ENCODE data around the gene NECTIN4.
"Not testable (repeated sequence)": the region's sequence is repeated elsewhere in the genome, so short reads cannot be mapped to it uniquely, and the experiment has no call there.

Gene NECTIN4

DNA sequence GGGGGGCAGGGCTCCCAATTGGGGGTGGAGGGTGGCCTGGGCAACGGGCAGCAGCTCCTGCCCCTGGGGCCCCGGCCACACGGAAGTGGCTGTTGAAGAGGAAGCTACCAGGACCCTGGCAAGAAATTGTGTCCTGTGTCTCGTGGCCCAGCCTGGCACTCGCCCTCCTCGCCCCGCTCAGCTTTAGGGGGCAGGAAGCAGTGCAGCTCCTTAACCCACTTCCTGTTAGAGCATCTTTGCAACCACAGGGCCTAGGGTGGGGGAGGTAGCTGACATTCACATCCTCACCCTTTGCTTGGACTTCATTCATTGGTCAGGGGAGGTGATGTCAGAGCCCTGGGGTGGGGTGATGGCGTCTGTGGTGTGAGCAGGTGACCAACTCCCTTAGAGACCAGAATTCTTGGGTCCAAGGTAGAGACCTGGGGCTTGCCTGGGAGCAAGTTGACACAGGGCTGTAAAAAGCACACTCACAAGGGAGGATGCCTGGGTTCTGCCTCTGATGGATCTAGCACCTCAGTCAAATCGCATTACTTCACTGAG lies 19.6 kb downstream of the NECTIN4 start, which contains the start of gene ARHGAP30:
Gene ARHGAP30 (minus strand): TSS at position 161 of the 540 bp plus-strand sequence. CDS start 267 bp downstream, outside the sequence.
- TF ChIP-seq, protein P1, sequence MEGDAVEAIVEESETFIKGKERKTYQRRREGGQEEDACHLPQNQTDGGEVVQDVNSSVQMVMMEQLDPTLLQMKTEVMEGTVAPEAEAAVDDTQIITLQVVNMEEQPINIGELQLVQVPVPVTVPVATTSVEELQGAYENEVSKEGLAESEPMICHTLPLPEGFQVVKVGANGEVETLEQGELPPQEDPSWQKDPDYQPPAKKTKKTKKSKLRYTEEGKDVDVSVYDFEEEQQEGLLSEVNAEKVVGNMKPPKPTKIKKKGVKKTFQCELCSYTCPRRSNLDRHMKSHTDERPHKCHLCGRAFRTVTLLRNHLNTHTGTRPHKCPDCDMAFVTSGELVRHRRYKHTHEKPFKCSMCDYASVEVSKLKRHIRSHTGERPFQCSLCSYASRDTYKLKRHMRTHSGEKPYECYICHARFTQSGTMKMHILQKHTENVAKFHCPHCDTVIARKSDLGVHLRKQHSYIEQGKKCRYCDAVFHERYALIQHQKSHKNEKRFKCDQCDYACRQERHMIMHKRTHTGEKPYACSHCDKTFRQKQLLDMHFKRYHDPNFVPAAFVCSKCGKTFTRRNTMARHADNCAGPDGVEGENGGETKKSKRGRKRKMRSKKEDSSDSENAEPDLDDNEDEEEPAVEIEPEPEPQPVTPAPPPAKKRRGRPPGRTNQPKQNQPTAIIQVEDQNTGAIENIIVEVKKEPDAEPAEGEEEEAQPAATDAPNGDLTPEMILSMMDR (IDR thresholded peaks at IDR 0.05; ENCODE audit: low read depth, low read length, missing control alignments), result no peak
- DNase-seq (ENCODE audit: extremely low read depth, low read depth), result no peak
- H3K4me3 ChIP-seq (replicated peaks; ENCODE audit: low read depth, low read length), result no peak within 1 kb of the TSS

DNA sequence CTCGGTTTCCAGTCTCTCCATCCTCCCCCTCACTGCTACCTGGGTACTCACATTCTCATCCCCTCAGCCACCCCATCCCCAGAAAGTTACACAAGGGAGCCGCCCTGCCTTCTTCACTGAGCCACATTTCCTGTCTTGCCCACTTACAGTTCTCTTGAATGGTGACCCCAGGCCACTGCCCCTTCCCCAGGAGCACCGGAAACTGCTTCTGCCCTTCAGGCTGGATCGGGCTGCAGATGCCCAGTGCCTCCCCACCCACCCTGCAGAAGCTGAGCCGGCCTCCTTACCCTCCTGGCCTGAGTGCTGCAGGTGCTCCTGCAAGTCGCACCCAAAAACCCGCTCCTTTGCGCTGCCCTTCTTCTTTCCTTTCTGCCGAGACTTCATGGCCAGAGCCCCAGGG lies 20.1 kb downstream of the NECTIN4 start:
- TF ChIP-seq, protein P1 (IDR thresholded peaks at IDR 0.05; ENCODE audit: low read depth, low read length, missing control alignments), result no peak
- DNase-seq (ENCODE audit: extremely low read depth, low read depth), result no peak
- no peak overlapping the region for H3K4me3 ChIP-seq (replicated peaks; ENCODE audit: low read depth, low read length)

DNA sequence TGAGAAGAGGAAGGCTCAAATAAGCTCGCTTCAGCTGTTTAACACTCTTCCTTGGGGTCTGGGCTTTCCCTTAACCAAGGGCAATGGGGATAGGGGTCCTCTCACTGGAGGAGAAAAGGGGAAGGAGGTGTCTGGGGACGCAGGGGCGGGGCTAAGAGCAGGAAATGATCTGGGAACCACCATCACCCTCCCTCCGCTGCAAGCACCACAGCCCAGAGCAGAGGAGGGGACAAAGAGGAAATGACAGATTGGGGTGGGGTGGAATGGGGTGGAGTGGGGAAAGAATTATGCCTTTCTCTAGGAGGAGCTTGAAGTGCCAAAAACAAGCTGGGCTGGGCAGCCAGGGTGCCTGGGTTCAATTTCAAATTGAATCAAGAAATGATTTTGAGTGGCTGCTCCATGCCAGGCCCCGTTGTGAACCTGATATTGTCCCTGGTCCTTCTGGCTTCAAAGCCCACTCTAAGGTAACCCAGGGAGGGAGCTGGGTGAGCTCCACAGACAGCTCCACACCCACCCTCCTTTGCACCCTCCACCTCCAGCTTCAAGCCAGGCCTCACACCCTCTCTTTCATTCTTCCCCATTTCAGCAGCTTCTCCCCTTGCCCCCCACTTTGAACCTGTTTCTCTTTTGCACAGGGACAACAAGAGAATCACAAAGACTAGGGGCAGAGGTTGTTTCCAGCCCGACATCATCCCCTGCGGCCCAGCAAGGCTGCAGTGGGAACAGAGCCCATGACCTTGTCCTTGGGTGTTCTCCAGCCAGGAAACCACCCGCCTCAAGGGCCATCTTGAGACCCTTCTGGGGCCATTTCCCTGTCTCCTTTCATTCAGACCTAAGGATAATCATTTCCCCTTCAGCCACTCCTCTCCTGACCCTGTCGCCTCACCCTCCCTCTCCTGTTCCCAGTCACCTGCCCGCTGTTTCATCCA lies 20.8 kb downstream of the NECTIN4 start:
- TF ChIP-seq, protein P1 (IDR thresholded peaks at IDR 0.05; ENCODE audit: low read depth, low read length, missing control alignments), result no peak
- H3K4me3 ChIP-seq (replicated peaks; ENCODE audit: low read depth, low read length), result no peak overlapping the region
- DNase-seq (ENCODE audit: extremely low read depth, low read depth), result no peak

DNA sequence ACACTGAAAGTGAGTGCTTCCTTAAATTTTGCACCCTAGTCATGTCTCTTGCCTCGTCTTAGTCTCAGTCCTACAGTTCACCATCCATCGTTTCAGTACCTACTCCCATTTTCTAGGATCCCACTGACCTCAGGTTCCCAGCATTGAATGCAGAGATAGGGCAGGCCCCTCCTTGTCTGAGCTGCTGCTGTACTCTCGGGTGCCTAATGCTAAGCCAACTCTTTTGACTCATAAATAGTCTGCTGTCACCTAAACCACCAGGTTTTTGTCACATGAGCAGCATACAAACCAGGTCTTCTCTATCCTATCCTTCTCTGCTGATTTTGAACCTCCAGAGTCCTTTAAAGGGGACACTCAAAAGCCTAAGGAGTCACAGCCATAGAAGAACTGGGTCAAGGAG lies 22.7 kb downstream of the NECTIN4 start:
- DNase-seq (ENCODE audit: extremely low read depth, low read depth), result no peak
- TF ChIP-seq, protein P1 (IDR thresholded peaks at IDR 0.05; ENCODE audit: low read depth, low read length, missing control alignments), result no peak
- no peak overlapping the region for H3K4me3 ChIP-seq (replicated peaks; ENCODE audit: low read depth, low read length)

DNA sequence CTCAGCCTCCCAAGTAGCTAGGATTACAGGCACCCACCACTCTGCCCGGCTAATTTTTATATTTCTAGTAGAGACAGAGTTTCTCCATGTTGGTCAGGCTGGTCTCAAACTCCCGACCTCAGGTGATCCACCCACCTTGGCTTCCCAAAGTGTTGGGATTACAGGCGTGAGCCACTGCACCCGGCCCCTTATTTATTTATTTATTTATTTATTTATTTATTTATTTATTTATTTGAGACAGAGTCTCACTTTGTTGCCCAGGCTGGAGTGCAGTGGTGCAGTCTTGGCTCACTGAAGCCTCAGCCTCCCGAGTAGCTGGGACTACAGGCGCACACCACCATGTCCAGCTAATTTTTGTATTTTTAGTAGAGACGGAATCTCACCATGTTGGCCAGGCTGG lies 23.7 kb downstream of the NECTIN4 start:
- not testable (repeated sequence) for H3K4me3 ChIP-seq (replicated peaks; ENCODE audit: low read depth, low read length); DNase-seq (ENCODE audit: extremely low read depth, low read depth)

DNA sequence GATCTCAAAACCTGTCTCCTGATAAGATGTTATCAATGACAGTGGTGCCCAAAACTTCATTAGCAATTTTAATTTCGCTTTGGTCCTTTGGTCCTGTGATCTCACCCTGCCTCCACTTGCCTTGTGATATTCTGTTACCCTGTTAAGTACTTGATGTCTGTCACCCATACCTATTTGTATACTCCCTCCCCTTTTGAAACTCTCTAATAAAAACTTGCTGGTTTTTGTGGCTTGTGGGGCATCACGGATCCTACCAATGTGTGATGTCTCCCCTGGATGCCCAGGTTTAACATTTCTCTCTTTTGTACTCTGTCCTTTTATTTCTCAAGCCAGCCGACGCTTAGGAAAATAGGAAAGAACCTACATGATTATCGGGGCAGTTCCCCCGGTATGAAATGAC lies 25.4 kb downstream of the NECTIN4 start:
- not testable (repeated sequence) for H3K4me3 ChIP-seq (replicated peaks; ENCODE audit: low read depth, low read length); DNase-seq (ENCODE audit: extremely low read depth, low read depth)

DNA sequence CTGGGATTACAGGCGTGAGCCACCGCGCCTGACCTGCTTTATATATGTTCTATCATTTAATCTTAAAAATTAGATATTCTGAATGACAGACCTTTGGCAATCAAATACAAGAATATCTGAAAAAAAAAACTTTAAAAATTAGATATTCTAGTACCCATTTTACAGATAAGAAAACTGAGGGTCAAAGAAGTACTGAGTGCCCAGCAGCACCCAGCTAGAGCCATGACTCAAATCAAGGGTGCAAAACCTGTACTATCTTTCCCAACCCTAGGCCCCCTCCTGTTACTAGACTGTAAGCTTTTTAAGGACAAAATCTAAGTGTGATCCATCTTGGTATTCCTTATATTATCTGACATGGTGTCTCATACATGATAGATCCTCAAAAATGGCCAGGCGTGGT lies 27.9 kb downstream of the NECTIN4 start:
- TF ChIP-seq, protein P1 (IDR thresholded peaks at IDR 0.05; ENCODE audit: low read depth, low read length, missing control alignments), result no peak
- H3K4me3 ChIP-seq (replicated peaks; ENCODE audit: low read depth, low read length), result no peak overlapping the region
- no peak for DNase-seq (ENCODE audit: extremely low read depth, low read depth)

Measured in HFF-Myc (cell line).